ENCODE measurements around the gene AOX1. TPM values are rescaled to one million over a fixed set of nuclear protein-coding genes. Genes with fewer than 3 reads are reported as not detected.
"Not testable (repeated sequence)": the region's sequence is repeated elsewhere in the genome, so short reads cannot be mapped to it uniquely, and the experiment has no call there.

The AOX1 gene
- total RNA-seq, 1 donor from 2014 or later = 8.0 TPM

DNA sequence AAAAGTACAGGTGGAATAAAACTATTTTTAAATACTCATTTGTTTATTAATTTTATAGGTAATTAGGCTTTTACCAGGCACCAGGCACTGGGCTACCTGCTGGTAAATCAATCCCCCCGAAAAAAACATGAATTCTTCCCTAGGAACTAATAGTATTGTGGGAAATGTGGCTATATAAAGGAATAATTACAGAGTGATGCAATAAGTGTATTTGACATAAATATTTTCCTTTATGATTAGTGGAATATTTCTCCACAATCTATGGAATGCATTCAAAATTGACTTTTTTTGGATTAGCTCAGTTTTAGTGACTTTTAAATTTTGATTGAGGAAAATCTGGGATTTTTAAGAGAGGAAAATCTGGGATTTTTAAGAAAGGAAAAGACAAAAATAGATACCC lies 116.2 kb downstream of the AOX1 start:
- no peak for DNase-seq (ENCODE audit: low read depth)

DNA sequence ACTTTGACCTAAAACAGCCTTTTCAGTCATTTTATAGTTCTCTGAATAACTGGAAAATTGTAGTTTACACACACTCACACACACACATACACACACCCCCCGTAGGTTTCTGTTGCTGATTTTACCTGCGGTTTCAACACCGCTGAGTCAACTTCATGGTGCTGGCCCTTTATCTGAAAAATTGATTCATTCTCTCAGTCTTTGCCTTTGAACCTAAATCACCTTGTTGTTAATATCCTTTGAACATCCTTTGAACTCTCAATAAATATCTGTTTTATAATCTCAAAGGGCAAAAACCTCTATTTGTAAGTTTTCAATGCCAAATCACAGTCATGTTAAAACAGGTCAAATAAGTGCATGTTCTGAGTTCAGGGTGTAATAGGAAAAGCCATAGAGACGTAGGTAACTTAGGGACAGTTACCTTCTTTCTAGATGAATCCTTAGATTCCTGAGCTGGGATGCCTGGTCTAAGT lies 116.9 kb downstream of the AOX1 start:
- DNase-seq (ENCODE audit: low read depth) = no peak

- peak; percentile 79 for DNase-seq (ENCODE audit: low read depth)
These were observed 117.5 kb downstream of the AOX1 start for GRCh38 chr2:200703127-200703925.

DNA sequence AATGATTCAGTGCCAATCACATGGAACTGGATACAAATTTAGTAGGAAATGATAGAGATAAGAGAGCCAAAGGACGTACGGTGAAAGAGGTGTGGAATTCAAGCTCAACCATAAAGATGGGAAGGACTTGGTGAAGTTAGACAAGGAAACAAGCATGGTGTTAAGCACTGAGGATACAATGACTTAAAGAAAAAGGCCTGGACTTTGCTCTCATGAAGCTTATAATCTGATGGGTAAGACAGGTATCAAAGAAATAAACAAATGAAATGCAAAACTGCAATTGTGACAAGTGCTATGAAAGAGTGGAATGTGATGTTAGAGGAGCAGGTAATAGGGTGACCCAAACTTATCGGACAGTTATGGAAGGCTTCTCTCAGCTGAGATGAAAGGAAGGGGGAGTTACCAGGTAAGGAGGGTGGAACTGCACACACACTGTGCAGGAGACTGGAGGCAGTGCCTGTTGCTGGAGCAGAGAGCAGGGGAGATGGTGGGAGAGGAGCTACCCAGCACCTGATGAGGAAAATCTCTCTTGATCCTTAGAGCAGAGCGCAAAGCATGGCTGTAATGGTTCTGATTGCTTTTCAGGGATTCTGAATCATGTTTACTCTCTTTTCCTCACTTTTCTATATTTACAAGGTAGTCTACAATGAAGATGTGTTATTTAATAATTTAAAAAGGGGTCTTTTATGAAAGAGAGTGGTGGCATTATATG lies 118.3 kb downstream of the AOX1 start:
- no peak for DNase-seq (ENCODE audit: low read depth)

GRCh38 chr2:200705305-200706041 lies 119.7 kb downstream of the AOX1 start:
- peak; percentile 11 for DNase-seq (ENCODE audit: low read depth)

DNA sequence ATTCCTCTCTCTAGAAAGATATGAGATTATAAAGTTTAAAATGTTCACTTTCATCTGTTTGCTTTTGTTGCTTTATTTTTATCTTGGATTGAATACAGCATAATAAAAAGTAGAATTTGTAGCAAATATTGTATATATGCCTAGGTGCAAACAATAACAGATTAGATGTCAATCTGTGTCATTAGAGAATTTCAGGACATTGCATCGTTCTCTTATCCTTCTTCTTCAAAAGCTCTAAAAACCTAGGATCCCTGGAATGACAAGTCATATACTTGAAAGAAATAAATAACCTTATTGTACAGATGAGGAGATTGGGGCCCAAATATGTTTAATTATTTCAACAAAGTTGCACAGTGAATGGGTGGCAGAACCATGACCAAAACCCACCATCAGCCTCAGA lies 123.1 kb downstream of the AOX1 start:
- no peak for DNase-seq (ENCODE audit: low read depth)

GRCh38 chr2:200713003-200713703 lies 127.3 kb downstream of the AOX1 start:
- DNase-seq (ENCODE audit: low read depth) = peak; percentile 95

DNA sequence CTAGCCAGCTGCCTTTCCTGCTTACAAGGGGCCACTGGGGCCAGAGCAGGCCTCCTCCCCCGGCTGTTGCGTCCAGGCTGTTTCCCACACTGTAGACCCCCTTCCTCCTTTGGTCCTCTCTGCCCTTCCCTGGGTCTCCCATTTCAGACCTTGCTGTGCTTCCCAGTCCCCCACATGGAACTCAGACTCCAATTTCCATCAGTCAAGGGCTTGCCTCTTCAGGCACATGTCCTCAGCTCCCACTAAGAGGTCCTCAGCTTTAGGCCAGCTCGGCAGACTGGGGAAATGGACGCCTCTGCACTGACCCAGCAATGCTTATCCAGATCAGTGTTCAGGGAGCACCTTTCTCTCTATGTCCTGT lies 127.9 kb downstream of the AOX1 start:
- no peak for DNase-seq (ENCODE audit: low read depth)

DNA sequence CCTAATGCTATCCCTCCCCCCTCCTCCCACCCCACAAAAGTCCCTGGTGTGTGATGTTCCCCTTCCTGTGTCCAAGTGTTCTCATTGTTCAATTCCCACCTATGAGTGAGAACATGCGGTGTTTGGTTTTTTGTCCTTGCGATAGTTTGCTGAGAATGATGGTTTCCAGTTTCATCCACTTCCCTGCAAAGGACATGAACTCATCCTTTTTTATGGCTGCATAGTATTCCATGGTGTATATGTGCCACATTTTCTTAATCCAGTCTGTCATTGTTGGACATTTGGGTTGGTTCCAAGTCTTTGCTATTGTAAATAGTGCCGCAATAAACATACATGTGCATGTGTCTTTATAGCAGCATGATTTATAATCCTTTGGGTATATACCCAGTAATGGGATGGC lies 129.2 kb downstream of the AOX1 start:
- DNase-seq (ENCODE audit: low read depth) = not testable (repeated sequence)

DNA sequence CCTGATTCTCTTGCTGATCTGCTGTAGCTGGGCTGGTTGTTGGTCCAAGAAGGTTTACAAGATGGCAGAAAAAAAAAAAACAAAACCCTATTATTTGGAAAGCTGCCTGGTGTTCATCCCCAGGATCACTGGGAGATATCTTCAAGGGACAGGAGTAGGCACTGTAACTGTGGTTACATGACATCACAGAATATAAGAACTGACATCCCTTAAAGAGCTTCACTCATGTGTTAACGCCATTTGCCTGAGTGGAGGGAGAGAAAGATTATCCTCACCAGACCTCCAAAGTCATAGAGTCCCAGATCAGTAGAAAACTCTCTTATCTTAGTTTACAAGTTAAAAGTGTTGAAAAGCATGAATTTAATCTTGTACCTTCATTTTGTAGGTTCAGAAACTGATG lies 130.6 kb downstream of the AOX1 start:
- no peak for DNase-seq (ENCODE audit: low read depth)

Other genes starting within 250 kb of the AOX1 start
- 19.5 and 21.9 TPM in 2 replicates for gene KCTD18, start 75.9 kb upstream of the AOX1 start, total RNA-seq
- gene SGO2, start 59.8 kb upstream of the AOX1 start, total RNA-seq = 4.2 and 5.0 TPM in 2 replicates
- gene BZW1, start 225.9 kb downstream of the AOX1 start, total RNA-seq = 398 and 823 TPM in 2 replicates